ENCODE data around the gene ZCRB1.
A peak's percentile ranks its signal among the peaks of the same experiment; 100 is the strongest.
"Not testable (repeated sequence)": the region's sequence is repeated elsewhere in the genome, so short reads cannot be mapped to it uniquely, and the experiment has no call there.

Gene ZCRB1

GRCh38 chr12:42330097-42330496, 4.2 kb upstream of the ZCRB1 start:
- not testable (repeated sequence) for H3K4me3 ChIP-seq (ENCODE audit: low read depth, low read length)

- peak overlapping the region; percentile 97 for H3K4me3 ChIP-seq (ENCODE audit: low read depth, low read length)
Measured at GRCh38 chr12:42327227-42327590, 1.3 kb upstream of the ZCRB1 start.

- peak overlapping the region; percentile 97 for H3K4me3 ChIP-seq (ENCODE audit: low read depth, low read length)
Measured at GRCh38 chr12:42326541-42327226, 790 bp upstream of the ZCRB1 start.

- peak overlapping the region; percentile 97 for H3K4me3 ChIP-seq (ENCODE audit: low read depth, low read length)
Measured at GRCh38 chr12:42325326-42325652, 605 bp downstream of the ZCRB1 start.

GRCh38 chr12:42323856-42324255, 2.0 kb downstream of the ZCRB1 start:
- no peak overlapping the region for H3K4me3 ChIP-seq (ENCODE audit: low read depth, low read length)

GRCh38 chr12:42322567-42322966, 3.3 kb downstream of the ZCRB1 start:
- no peak overlapping the region for H3K4me3 ChIP-seq (ENCODE audit: low read depth, low read length)

GRCh38 chr12:42320796-42321195, 5.1 kb downstream of the ZCRB1 start:
- H3K4me3 ChIP-seq (ENCODE audit: low read depth, low read length) = no peak overlapping the region

- H3K4me3 ChIP-seq (ENCODE audit: low read depth, low read length) = no peak overlapping the region
Measured at GRCh38 chr12:42315108-42315507, 10.8 kb downstream of the ZCRB1 start.

- no peak overlapping the region for H3K4me3 ChIP-seq (ENCODE audit: low read depth, low read length)
Measured at GRCh38 chr12:42309996-42310395, 15.9 kb downstream of the ZCRB1 start.

GRCh38 chr12:42308390-42308789, 17.5 kb downstream of the ZCRB1 start:
- H3K4me3 ChIP-seq (ENCODE audit: low read depth, low read length) = no peak overlapping the region

- H3K4me3 ChIP-seq (ENCODE audit: low read depth, low read length) = no peak overlapping the region
Measured at GRCh38 chr12:42306297-42306696, 19.6 kb downstream of the ZCRB1 start.

GRCh38 chr12:42299392-42300308, 26.2 kb downstream of the ZCRB1 start:
- H3K4me3 ChIP-seq (ENCODE audit: low read depth, low read length) = no peak overlapping the region

GRCh38 chr12:42298887-42299286, 27.0 kb downstream of the ZCRB1 start:
- no peak overlapping the region for H3K4me3 ChIP-seq (ENCODE audit: low read depth, low read length)

GRCh38 chr12:42296503-42297109, 29.3 kb downstream of the ZCRB1 start:
- H3K4me3 ChIP-seq (ENCODE audit: low read depth, low read length) = no peak overlapping the region

- no peak overlapping the region for H3K4me3 ChIP-seq (ENCODE audit: low read depth, low read length)
Measured at GRCh38 chr12:42291680-42292079, 34.2 kb downstream of the ZCRB1 start.

- H3K4me3 ChIP-seq (ENCODE audit: low read depth, low read length) = no peak overlapping the region
Measured at GRCh38 chr12:42288544-42288943, 37.4 kb downstream of the ZCRB1 start.

GRCh38 chr12:42286741-42287140, 39.2 kb downstream of the ZCRB1 start:
- no peak overlapping the region for H3K4me3 ChIP-seq (ENCODE audit: low read depth, low read length)

GRCh38 chr12:42285431-42285830, 40.5 kb downstream of the ZCRB1 start:
- no peak overlapping the region for H3K4me3 ChIP-seq (ENCODE audit: low read depth, low read length)

GRCh38 chr12:42284876-42285275, 41.0 kb downstream of the ZCRB1 start:
- H3K4me3 ChIP-seq (ENCODE audit: low read depth, low read length) = no peak overlapping the region

- no peak overlapping the region for H3K4me3 ChIP-seq (ENCODE audit: low read depth, low read length)
Measured at GRCh38 chr12:42284157-42284556, 41.7 kb downstream of the ZCRB1 start.

- H3K4me3 ChIP-seq (ENCODE audit: low read depth, low read length) = no peak overlapping the region
Measured at GRCh38 chr12:42283739-42284138, 42.2 kb downstream of the ZCRB1 start.

GRCh38 chr12:42282294-42282693, 43.6 kb downstream of the ZCRB1 start:
- no peak overlapping the region for H3K4me3 ChIP-seq (ENCODE audit: low read depth, low read length)

Measured in iPS-11a (cell line).